LNCaP clone FGC (cell line): Measurements from ENCODE around the gene MADD.

Experiments used
- DNase-seq: peaks from one replicate; pipeline ENCODE4 v3.0.0-alpha.2; 2011; ENCODE audit warnings: low read depth
- H3K4me3 ChIP-seq: 2 replicates; pipeline ENCODE4 v1.5.1; 2011; ENCODE audit warnings: mild to moderate bottlenecking, low read depth, low read length, control low read depth
- TF ChIP-seq, protein P1 (sequence below): IDR thresholded peaks from 2 replicates; pipeline ENCODE4 v1.5.1; 2012; ENCODE audit warnings: mild to moderate bottlenecking; ENCODE audit not compliant: control insufficient read depth, insufficient read depth; ENCODE audit errors: extremely low read depth

MADD gene

DNA sequence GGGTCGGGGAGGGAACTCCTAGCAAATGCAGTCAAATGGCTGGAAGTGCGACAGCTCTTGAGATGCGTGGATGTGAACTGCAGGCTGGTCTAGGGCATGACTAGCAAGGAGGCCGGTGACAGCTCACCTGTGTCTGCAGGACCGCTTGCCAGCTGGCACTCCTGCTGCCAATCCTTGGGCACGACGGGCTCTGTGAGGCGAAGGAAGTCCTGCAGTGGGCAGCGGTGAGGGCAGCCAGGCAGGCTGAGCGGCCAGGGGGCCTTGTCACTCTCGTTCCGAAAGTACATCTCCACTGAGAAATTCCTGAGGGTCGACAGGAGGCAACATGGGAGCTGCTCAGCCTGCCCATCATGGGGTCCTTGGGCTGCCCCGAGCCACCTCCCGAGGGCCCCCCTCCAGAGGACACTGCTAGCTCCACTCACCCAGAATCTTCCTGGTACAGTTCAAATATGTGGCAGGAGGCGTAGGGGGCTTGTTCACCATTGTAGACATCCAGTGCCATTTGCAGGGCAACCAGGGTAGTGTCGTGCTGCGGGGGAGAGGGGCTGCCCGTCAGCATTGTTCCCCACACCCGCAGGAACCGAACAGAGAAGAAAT lies 27.2 kb upstream of the MADD start:
- TF ChIP-seq, protein P1, sequence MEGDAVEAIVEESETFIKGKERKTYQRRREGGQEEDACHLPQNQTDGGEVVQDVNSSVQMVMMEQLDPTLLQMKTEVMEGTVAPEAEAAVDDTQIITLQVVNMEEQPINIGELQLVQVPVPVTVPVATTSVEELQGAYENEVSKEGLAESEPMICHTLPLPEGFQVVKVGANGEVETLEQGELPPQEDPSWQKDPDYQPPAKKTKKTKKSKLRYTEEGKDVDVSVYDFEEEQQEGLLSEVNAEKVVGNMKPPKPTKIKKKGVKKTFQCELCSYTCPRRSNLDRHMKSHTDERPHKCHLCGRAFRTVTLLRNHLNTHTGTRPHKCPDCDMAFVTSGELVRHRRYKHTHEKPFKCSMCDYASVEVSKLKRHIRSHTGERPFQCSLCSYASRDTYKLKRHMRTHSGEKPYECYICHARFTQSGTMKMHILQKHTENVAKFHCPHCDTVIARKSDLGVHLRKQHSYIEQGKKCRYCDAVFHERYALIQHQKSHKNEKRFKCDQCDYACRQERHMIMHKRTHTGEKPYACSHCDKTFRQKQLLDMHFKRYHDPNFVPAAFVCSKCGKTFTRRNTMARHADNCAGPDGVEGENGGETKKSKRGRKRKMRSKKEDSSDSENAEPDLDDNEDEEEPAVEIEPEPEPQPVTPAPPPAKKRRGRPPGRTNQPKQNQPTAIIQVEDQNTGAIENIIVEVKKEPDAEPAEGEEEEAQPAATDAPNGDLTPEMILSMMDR: peak; percentile 24; the same call in 1 of the 2 replicates
- H3K4me3 ChIP-seq: peak overlapping the region; percentile 23
- no peak for DNase-seq

DNA sequence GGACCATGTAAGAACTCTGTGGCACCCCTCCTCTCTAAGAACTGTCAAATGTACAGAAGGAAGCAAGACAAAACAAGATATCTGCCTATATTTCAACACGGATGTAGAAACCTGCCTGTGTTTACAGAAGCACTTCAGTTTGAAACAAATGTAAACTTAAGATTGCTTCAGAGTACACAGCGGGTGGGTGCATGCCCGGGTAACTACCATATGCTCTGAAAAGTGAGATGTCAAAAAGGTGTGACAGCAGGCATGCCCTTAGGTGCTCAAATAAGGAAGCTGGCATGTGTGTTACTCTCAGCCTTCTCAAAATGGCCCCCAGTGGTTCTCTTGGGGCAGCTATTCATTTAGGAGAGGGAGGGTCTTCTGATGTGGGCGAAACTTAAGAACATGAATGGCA lies 26.5 kb upstream of the MADD start:
- peak overlapping the region; percentile 23 for H3K4me3 ChIP-seq
- DNase-seq: peak; percentile 86
- TF ChIP-seq, protein P1: no peak

- DNase-seq: no peak
- TF ChIP-seq, protein P1: no peak
- no peak overlapping the region for H3K4me3 ChIP-seq
Measured at GRCh38 chr11:47244448-47245350, 25.2 kb upstream of the MADD start.

DNA sequence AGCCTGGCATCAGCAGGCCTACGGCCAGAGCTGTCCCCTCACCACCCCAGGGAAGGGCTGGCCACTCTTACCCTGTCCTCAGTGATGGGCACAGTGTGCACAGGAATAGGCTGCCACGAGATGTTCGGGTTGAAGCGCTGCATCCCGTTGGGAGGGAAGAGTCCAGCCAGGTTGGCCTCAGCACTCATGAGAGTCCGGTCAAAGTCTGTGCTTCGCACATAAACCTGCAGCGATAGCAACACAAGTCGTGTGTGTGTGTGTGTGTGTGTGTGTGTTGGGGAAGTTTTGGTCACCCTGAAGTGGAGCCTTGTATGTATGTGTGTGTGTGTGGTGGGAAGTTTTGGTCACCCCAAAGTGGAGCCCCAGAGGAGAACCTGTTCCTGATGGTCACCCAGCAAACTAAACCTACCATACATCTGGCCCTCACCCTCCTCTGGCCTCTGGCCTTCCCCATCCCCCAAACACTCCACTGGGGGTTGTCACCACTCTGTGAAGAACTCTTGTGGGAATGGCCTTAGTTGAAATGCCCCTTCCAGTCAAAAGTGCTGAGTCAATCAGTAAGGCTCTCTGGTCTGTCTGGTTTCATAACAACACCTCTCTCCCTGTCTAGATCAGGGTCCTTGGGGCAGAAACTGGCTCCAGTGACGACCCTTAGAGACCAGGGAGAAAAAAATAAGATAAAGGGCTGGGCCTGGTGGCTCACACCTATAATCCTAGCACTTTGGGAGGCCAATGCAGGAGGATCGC lies 24.1 kb upstream of the MADD start:
- DNase-seq: no peak
- TF ChIP-seq, protein P1: no peak
- no peak overlapping the region for H3K4me3 ChIP-seq

- TF ChIP-seq, protein P1: no peak
- DNase-seq: no peak
- peak overlapping the region; percentile 89 for H3K4me3 ChIP-seq
Measured at GRCh38 chr11:47247502-47247901, 22.4 kb upstream of the MADD start.

- TF ChIP-seq, protein P1: no peak
- H3K4me3 ChIP-seq: peak overlapping the region; percentile 89
- no peak for DNase-seq
Measured at GRCh38 chr11:47248304-47248663, 21.6 kb upstream of the MADD start.
